GM08714 (cell line): ENCODE measurements around the gene PACC1.

Experiments used
- H3K4me3 ChIP-seq: fragments of 200-500 bp; sonication (Bioruptor generic); 2 replicates; pipeline ENCODE4 v1.5.1; 2014; ENCODE audit warnings: mild to moderate bottlenecking, low read length, inconsistent platforms
- ZNF274 ChIP-seq: IDR thresholded peaks from 2 replicates; pipeline ENCODE4 v1.6.1; 2012; ENCODE audit warnings: mild to moderate bottlenecking, low read depth, low read length

PACC1 gene

GRCh38 chr1:212388985-212389716, 25.5 kb downstream of the PACC1 start:
- H3K4me3 ChIP-seq, result no peak overlapping the region
- no peak for TF ChIP-seq ZNF274

- no peak overlapping the region for H3K4me3 ChIP-seq
- no peak for TF ChIP-seq ZNF274
Observed at GRCh38 chr1:212386029-212386428, 28.7 kb downstream of the PACC1 start.

GRCh38 chr1:212381397-212382035, 33.2 kb downstream of the PACC1 start:
- H3K4me3 ChIP-seq, result no peak overlapping the region
- TF ChIP-seq ZNF274, result no peak

- H3K4me3 ChIP-seq, result no peak overlapping the region
- no peak for TF ChIP-seq ZNF274
Observed at GRCh38 chr1:212379366-212379765, 35.3 kb downstream of the PACC1 start.

- H3K4me3 ChIP-seq, result no peak overlapping the region
- TF ChIP-seq ZNF274, result no peak
Observed at GRCh38 chr1:212377644-212378043, 37.0 kb downstream of the PACC1 start.

- no peak overlapping the region for H3K4me3 ChIP-seq
- no peak for TF ChIP-seq ZNF274
Observed at GRCh38 chr1:212375986-212376385, 38.7 kb downstream of the PACC1 start.

GRCh38 chr1:212368073-212368484, 46.6 kb downstream of the PACC1 start:
- no peak overlapping the region for H3K4me3 ChIP-seq
- no peak for TF ChIP-seq ZNF274

- no peak for TF ChIP-seq ZNF274
Observed at GRCh38 chr1:212367474-212368072, 47.1 kb downstream of the PACC1 start.

GRCh38 chr1:212366901-212367300, 47.8 kb downstream of the PACC1 start:
- no peak overlapping the region for H3K4me3 ChIP-seq
- no peak for TF ChIP-seq ZNF274

More at GRCh38 chr1:212367474-212368072, 47.1 kb downstream of the PACC1 start:
- no peak overlapping the region for H3K4me3 ChIP-seq

GRCh38 chr1:212364985-212365384, 49.7 kb downstream of the PACC1 start:
- TF ChIP-seq ZNF274, result no peak
- no peak overlapping the region for H3K4me3 ChIP-seq

GRCh38 chr1:212359794-212360479, 54.7 kb downstream of the PACC1 start:
- no peak overlapping the region for H3K4me3 ChIP-seq
- TF ChIP-seq ZNF274, result no peak

- H3K4me3 ChIP-seq, result no peak overlapping the region
- TF ChIP-seq ZNF274, result no peak
Observed at GRCh38 chr1:212355230-212355969, 59.3 kb downstream of the PACC1 start.

GRCh38 chr1:212354464-212354863, 60.2 kb downstream of the PACC1 start:
- TF ChIP-seq ZNF274, result no peak
- no peak overlapping the region for H3K4me3 ChIP-seq

GRCh38 chr1:212353181-212353580, 61.5 kb downstream of the PACC1 start:
- no peak overlapping the region for H3K4me3 ChIP-seq
- TF ChIP-seq ZNF274, result no peak
